B cell (primary cell): ENCODE measurements around the gene DEAF1. TPM values are rescaled to one million over a fixed set of nuclear protein-coding genes. Genes with fewer than 3 reads are reported as not detected.

Experiments used
- ATAC-seq: fragments of 200-7000 bp; cut with Tn5 transposase; one replicate; pipeline ENCODE4 v1.10.0; 2021; ENCODE audit warnings: low read depth, mild to moderate bottlenecking, moderate number of reproducible peaks, moderate library complexity
- CTCF ChIA-PET: fragments of 350-600 bp; sonication (Branson Sonifier 250); formaldehyde crosslinking; loops from one replicate; lab custom pipeline; 2021; ENCODE audit warnings: antibody characterized with exemption, inconsistent platforms; lab: Charles Lee
- POLR2A ChIA-PET: fragments of 350-600 bp; sonication (Branson Sonifier 250); formaldehyde crosslinking; loops from one replicate; lab custom pipeline; 2021; ENCODE audit warnings: antibody characterized with exemption; lab: Charles Lee
- DNase-seq: peaks from one replicate; pipeline ENCODE4 v3.0.0; 2013
- H2AFZ ChIP-seq: 2 replicates; pipeline ENCODE4 v1.6.1; 2012; ENCODE audit warnings: mild to moderate bottlenecking, low read depth, low read length; ENCODE audit not compliant: insufficient read depth, poor library complexity, severe bottlenecking
- H3K27ac ChIP-seq, 2 donors: 1 replicate in 1 of 2; 2 replicates in 1 of 2; pipeline ENCODE4 v1.5.1; 2012 to 2013; ENCODE audit warnings: low read length in 2 of 2, mild to moderate bottlenecking in 2 of 2, moderate library complexity in 1 of 2
- H3K27me3 ChIP-seq, 4 experiments: fragments of 200-600 bp in 1 of 4; sonication (generic) in 1 of 4; replicated peaks in 1 of 4; 1 replicate in 2 of 4; 2 replicates in 2 of 4; pipeline versions ENCODE4 v1.6.1 to v1.7.0; 2013 to 2016; ENCODE audit warnings: low read length in 3 of 4, mild to moderate bottlenecking in 2 of 4, mixed read lengths in 1 of 4, moderate library complexity in 1 of 4; ENCODE audit not compliant: insufficient read depth in 4 of 4, control insufficient read depth in 3 of 4; ENCODE audit errors: control extremely low read depth in 1 of 4
- H3K36me3 ChIP-seq, 2 experiments: replicated peaks in 1 of 2; 1 replicate in 1 of 2; 2 replicates in 1 of 2; pipeline versions ENCODE4 v1.6.1 to v1.7.1; 2013; ENCODE audit warnings: low read length in 1 of 2; ENCODE audit not compliant: insufficient read depth in 2 of 2, control insufficient read depth in 1 of 2; ENCODE audit errors: control extremely low read depth in 1 of 2, extremely low read depth in 1 of 2
- H3K4me1 ChIP-seq, 2 donors: fragments of 200-600 bp in 1 of 2; sonication (generic) in 1 of 2; 1 replicate in 1 of 2; 2 replicates in 1 of 2; pipeline versions ENCODE4 v1.5.1 to v1.6.1; 2013 to 2017; ENCODE audit warnings: low read length in 2 of 2; ENCODE audit not compliant: control insufficient read depth in 2 of 2, insufficient read depth in 2 of 2
- H3K4me2 ChIP-seq: replicated peaks from 2 replicates; pipeline ENCODE3; 2012; ENCODE audit warnings: mild to moderate bottlenecking, low read depth, low read length; ENCODE audit not compliant: poor library complexity, severe bottlenecking
- H3K4me3 ChIP-seq, 5 experiments: fragments of 200-600 bp in 1 of 5; sonication (generic) in 1 of 5; 1 replicate in 3 of 5; 2 replicates in 2 of 5; pipeline versions ENCODE4 v1.5.1 to v1.7.0; 2011 to 2016; ENCODE audit warnings: low read length in 4 of 5, mild to moderate bottlenecking in 4 of 5, low read depth in 2 of 5, control low read depth in 1 of 5, moderate library complexity in 1 of 5; ENCODE audit not compliant: insufficient read depth in 1 of 5; ENCODE audit errors: control extremely low read depth in 1 of 5, extremely low read depth in 1 of 5
- H3K79me2 ChIP-seq: fragments of 200-600 bp; sonication (generic); one replicate; pipeline ENCODE4 v1.6.0; 2016; ENCODE audit warnings: low read length; ENCODE audit not compliant: control insufficient read depth, insufficient read depth
- H3K9ac ChIP-seq: fragments of 200-600 bp; sonication (generic); 2 replicates; pipeline ENCODE4 v1.6.1; 2017; ENCODE audit warnings: mild to moderate bottlenecking, low read length, moderate library complexity
- H3K9me3 ChIP-seq, 3 donors: one replicate each; pipeline versions ENCODE4 v1.6.1 to v1.7.1; 2013; ENCODE audit warnings: low read length in 2 of 3; ENCODE audit not compliant: control insufficient read depth in 2 of 3, insufficient read depth in 1 of 3; ENCODE audit errors: control extremely low read depth in 1 of 3
- H4K20me1 ChIP-seq: 2 replicates; pipeline ENCODE4 v1.6.0; 2012; ENCODE audit warnings: mild to moderate bottlenecking, low read length; ENCODE audit not compliant: insufficient read depth, control insufficient read depth, poor library complexity, severe bottlenecking
- H3K27ac Mint-ChIP-seq: one replicate; pipeline ENCODE4 v1.8.0; 2021; ENCODE audit warnings: mixed read lengths
- H3K27me3 Mint-ChIP-seq: one replicate; pipeline ENCODE4 v1.8.0; 2021; ENCODE audit warnings: mixed read lengths
- H3K4me1 Mint-ChIP-seq: one replicate; pipeline ENCODE4 v1.8.0; 2021; ENCODE audit warnings: mixed read lengths
- H3K4me3 Mint-ChIP-seq: one replicate; pipeline ENCODE4 v1.8.0; 2021; ENCODE audit warnings: mixed read lengths
- H3K9me3 Mint-ChIP-seq: one replicate; pipeline ENCODE4 v1.8.0; 2022; ENCODE audit warnings: mixed read lengths; ENCODE audit not compliant: insufficient read depth
- EZH2 ChIP-seq: IDR thresholded peaks from 2 replicates; pipeline ENCODE4 v1.6.1; 2012; ENCODE audit warnings: borderline replicate concordance, low read depth, mild to moderate bottlenecking, moderate library complexity, low read length; ENCODE audit not compliant: insufficient read depth, poor library complexity, severe bottlenecking
- WGBS: methylation state at CpG from one replicate; pipeline ENCODE4 v1.1.5; 2013; ENCODE audit warnings: missing lambda C conversion rate; ENCODE audit not compliant: insufficient coverage; 5-methylcytosine and 5-hydroxymethylcytosine counted together
- intact Hi-C: fragments of 100-400 bp; cut with micrococcal nuclease; formaldehyde crosslinking; loops from one replicate; pipeline ENCODE4 v1.10.0; 2022
- polyA plus RNA-seq: library from polyadenylated mRNA; depleted of rRNA; stranded (reverse); fragments of >200 nt; gene quantifications from 2 replicates; pipeline ENCODE4 v1.2.3, GENCODE V29; 2012
- total RNA-seq, 2 donors: library from RNA; stranded (reverse); fragments of 120-200 nt in 1 of 2; gene quantifications; 1 replicate in 1 of 2; 2 replicates in 1 of 2; pipeline versions ENCODE4 v1.2.3 to v1.2.4, GENCODE V29; 2013 to 2022
- TF ChIP-seq, protein P1 (sequence below): fragments of 200-600 bp; IDR thresholded peaks from one replicate; pipeline ENCODE4 v1.8.0; 2022; ENCODE audit warnings: antibody characterized with exemption, mild to moderate bottlenecking

Gene DEAF1
- total and polyA plus RNA-seq, 2 donors (not counting 1 experiment from before 2014, with no cell fraction given), result 31.8 to 53.6 TPM

DNA sequence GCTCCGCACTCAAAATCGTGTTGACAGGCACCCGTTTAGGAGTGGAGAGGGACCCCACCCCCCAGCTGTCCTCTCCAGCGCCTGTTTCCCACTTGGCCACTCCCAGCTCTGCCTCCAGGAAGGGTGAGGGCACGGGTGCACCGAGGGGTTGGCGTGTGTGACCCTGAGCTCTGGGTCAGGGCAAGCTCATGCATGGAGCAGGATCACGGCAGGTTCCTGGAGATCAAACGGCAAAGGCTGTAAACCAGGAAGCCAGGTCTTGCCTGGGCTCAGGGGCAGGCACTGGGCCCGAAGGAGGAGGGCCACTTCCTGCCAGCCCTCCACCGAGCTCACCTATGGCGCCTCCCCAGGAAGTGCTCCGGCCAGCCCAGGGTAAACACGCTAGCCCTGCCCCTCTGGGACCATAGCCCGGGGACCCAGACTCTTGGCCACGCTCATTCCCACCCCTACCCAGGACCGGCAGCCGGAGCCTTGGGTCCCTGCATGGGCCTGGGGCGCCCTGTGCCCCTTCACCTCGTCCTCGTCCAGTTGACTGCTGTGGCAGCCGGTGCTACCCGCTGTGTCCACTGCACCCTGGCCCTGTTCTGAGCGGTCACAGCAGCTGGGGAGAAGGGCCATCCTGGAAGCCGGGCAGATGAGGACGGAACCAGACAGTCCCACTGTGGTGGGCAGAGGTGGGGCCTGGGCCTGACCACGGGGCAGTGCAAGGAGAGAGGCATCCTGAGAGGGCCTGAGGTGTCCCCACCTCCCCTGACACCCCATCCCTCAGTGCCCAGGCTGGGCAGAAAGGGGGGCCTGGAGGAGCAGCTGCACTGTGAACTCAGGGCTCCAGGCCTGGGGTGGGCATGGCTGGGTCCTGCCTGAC lies 10.0 kb upstream of the DEAF1 start:
- H3K27me3 Mint-ChIP-seq, result peaks cover 5% of the 10 kb centered on the region
- Histone ChIP-seq H2AFZ (no peak overlapping the region), H3K79me2 (peaks cover 7% of the 10 kb centered on the region), H3K4me1 (peaks cover 9 to 13% of the 10 kb centered on the region in 2 donors), H3K4me2 (peak overlapping the region; percentile 68), H3K36me3 (peaks cover 0 to 13% of the 10 kb centered on the region in 2 experiments), H4K20me1 (peaks cover 12% of the 10 kb centered on the region), H3K27ac (no peak overlapping the region), H3K9ac (no peak overlapping the region), H3K9me3 (peaks cover 0 to 4% (median 0%) of the 10 kb centered on the region in 3 donors), H3K4me3 (no peak overlapping the region), H3K27me3 (peaks cover 0 to 32% (median 12%) of the 10 kb centered on the region in 4 experiments)
- ChIA-PET CTCF (interaction anchor here (0.5 to 1.2 kb wide), 2 partner anchors 17 to 34 kb away, joined by 3 read pairs; no protein-coding TSS in a partner anchor), POLR2A (interaction anchor here (0.6 to 1.7 kb wide), 2 partner anchors 8 to 16 kb away, joined by 4 read pairs; no protein-coding TSS in a partner anchor)
- no peak overlapping the region for H3K27ac Mint-ChIP-seq
- intact Hi-C loops, result no loop called here
- H3K9me3 Mint-ChIP-seq, result no peaks in the 10 kb centered on the region
- H3K4me1 Mint-ChIP-seq, result peaks cover 5% of the 10 kb centered on the region
- ATAC-seq, result no peak
- no peak overlapping the region for H3K4me3 Mint-ChIP-seq
- no peak for DNase-seq
- TF ChIP-seq EZH2, result no peak
- TF ChIP-seq, protein P1, sequence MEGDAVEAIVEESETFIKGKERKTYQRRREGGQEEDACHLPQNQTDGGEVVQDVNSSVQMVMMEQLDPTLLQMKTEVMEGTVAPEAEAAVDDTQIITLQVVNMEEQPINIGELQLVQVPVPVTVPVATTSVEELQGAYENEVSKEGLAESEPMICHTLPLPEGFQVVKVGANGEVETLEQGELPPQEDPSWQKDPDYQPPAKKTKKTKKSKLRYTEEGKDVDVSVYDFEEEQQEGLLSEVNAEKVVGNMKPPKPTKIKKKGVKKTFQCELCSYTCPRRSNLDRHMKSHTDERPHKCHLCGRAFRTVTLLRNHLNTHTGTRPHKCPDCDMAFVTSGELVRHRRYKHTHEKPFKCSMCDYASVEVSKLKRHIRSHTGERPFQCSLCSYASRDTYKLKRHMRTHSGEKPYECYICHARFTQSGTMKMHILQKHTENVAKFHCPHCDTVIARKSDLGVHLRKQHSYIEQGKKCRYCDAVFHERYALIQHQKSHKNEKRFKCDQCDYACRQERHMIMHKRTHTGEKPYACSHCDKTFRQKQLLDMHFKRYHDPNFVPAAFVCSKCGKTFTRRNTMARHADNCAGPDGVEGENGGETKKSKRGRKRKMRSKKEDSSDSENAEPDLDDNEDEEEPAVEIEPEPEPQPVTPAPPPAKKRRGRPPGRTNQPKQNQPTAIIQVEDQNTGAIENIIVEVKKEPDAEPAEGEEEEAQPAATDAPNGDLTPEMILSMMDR, result no peak
- WGBS, result 87% methylated on average over 27 of the region's 27 CpGs
